ENCODE results near the gene CLCN2. TPM values are rescaled to one million over a fixed set of nuclear protein-coding genes. Genes with fewer than 3 reads are reported as not detected.

Gene CLCN2
- total and polyA plus RNA-seq, 2 of the 4 experiments (the other 2 are of a cell fraction), result 2.9 to 5.8 TPM

DNA sequence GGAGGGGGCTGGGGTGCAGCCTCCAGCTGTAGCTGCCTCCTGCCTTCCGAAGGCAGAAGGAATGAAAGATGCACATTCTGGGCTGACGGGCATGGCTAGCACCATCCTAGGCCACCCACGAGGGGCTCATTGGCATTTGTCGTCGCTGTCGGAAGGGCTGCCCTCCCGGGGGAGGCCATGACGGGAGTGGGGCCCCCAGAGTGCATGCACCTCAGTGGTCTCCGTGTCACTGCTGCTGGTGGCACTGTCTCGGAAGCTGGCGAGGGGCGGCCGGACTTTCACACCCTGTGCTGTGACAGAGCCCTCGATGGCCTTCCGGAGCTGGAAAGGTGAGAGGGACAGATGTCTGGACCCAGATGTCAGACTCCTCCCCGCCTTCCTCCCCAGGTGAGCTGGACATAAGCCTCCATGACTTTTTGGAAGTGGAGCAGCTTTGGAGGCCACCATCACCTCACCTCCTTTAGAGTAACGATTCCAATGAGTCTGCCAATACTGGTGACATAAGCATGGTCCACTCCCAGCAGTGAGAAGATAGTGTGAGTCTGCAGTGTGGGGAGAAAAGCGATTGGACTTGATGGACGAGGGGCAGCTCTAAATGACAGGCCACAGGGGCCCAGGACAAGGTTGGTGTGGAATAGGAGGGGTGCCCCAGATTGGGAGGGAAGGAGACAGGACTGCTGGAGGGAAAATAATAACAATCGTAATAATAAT is 14.8 kb downstream of the CLCN2 start:
- Histone ChIP-seq H2AK5ac (ENCODE audit: low read depth, low read length) (no peak overlapping the region), H2AK9ac (replicated peaks; ENCODE audit: low read depth, low read length, poor library complexity) (no peak overlapping the region), H3K79me1 (ENCODE audit: low read depth in 1 of 2, low read length in 2 of 2) (peaks cover 0 to 14% of the 10 kb centered on the region in 2 experiments; a peak in 2 of 4 replicates), H4K91ac (ENCODE audit: insufficient read depth, low read depth, low read length) (no peak overlapping the region), H3K27ac (ENCODE audit: insufficient read depth, low read length) (no peak overlapping the region), H3K9ac (ENCODE audit: low read depth, low read length) (no peak overlapping the region), H3K36me3 (ENCODE audit: control insufficient read depth, insufficient read depth, low read length) (peaks cover 27% of the 10 kb centered on the region), H2BK20ac (ENCODE audit: low read depth, low read length) (no peak overlapping the region), H2BK120ac (ENCODE audit: low read depth, low read length) (no peak overlapping the region), H3K4ac (ENCODE audit: low read depth, low read length) (no peak overlapping the region), H4K8ac (ENCODE audit: low read depth in 2 of 2, low read length in 2 of 2) (no peak overlapping the region), H3K56ac (ENCODE audit: extremely low read depth, insufficient read depth, low read length) (no peak overlapping the region), H3K4me2 (ENCODE audit: low read depth, low read length) (no peak overlapping the region), H2BK5ac (ENCODE audit: low read depth, low read length, poor library complexity, severe bottlenecking) (no peak overlapping the region), H2BK15ac (ENCODE audit: low read depth, low read length) (no peak overlapping the region), H4K20me1 (ENCODE audit: insufficient read depth, low read length) (peaks cover 3% of the 10 kb centered on the region), H3K27me3 (ENCODE audit: control insufficient read depth, insufficient read depth, low read length) (no peaks in the 10 kb centered on the region), H3K4me3 (ENCODE audit: insufficient read depth, low read depth, low read length) (no peak overlapping the region), H3K9me3 (ENCODE audit: control insufficient read depth, insufficient read depth, low read length) (no peaks in the 10 kb centered on the region), H2AFZ (replicated peaks; ENCODE audit: low read length, poor library complexity) (no peak overlapping the region), H3K9me1 (ENCODE audit: insufficient read depth, low read length) (peaks cover 3% of the 10 kb centered on the region; the same call in 1 of the 2 replicates), H3K18ac (ENCODE audit: low read depth, low read length) (no peak overlapping the region), H3K4me1 (ENCODE audit: control insufficient read depth, insufficient read depth, low read length) (peaks cover 14% of the 10 kb centered on the region), H4K5ac (ENCODE audit: low read depth, low read length) (no peak overlapping the region), H3K23ac (ENCODE audit: low read depth, low read length) (no peak overlapping the region; the same call in 1 of the 2 replicates), H3K14ac (replicated peaks; ENCODE audit: low read depth, low read length) (no peak overlapping the region)
- 97% methylated on average over 15 of the region's 20 CpGs; no CpG with 5 or more reads in 1 of the 2 experiments for WGBS, 2 experiments (ENCODE audit: extremely low coverage in 2 of 2, insufficient read length in 1 of 2)
- intact Hi-C loops (cut with micrococcal nuclease), result loop anchor here (10.0 kb wide), 1 partner anchor 1428 kb away; no protein-coding TSS in a partner anchor
- ATAC-seq (ENCODE audit: low read depth) (no peak), DNase-seq (no peak)
- dilution Hi-C loops (cut with HindIII; ENCODE audit: low sequenced_read_pairs, unreplicated experiment), result no loop called here
- POLR2A ChIA-PET (ENCODE audit: unreplicated experiment), result no interaction called here
- BruUV-seq (replicated peaks), result no TSS peak
- in situ Hi-C loops (cut with MboI; ENCODE audit: low sequenced_read_pairs), result no loop called here
- TF ChIP-seq FOS (IDR thresholded peaks at IDR 0.05; ENCODE audit: low read depth, low read length) (no peak), MAFK (IDR thresholded peaks at IDR 0.05; ENCODE audit: low read depth, low read length) (no peak), RAD21 (IDR thresholded peaks at IDR 0.05; ENCODE audit: low read length) (no peak), RFX5 (IDR thresholded peaks at IDR 0.05; ENCODE audit: low read depth, low read length) (no peak), ELK1 (IDR thresholded peaks at IDR 0.05; ENCODE audit: borderline replicate concordance, low read depth, low read length) (no peak), CEBPB (IDR thresholded peaks at IDR 0.05; ENCODE audit: low read depth, low read length) (no peak), POLR2A (IDR thresholded peaks at IDR 0.05; ENCODE audit: low read depth, low read length) (no peak), MAZ (IDR thresholded peaks at IDR 0.05; ENCODE audit: borderline replicate concordance, low read depth, low read length) (no peak), CHD1 (IDR thresholded peaks at IDR 0.05; ENCODE audit: low read depth, low read length) (no peak), MXI1 (IDR thresholded peaks at IDR 0.05; ENCODE audit: borderline replicate concordance, low read depth, low read length) (no peak), CTCF (conservative IDR thresholded peaks at IDR 0.05; ENCODE audit: low read depth, low read length) (no peak), BHLHE40 (IDR thresholded peaks at IDR 0.05; ENCODE audit: low read depth, low read length) (no peak), NFE2L2 (IDR thresholded peaks at IDR 0.05; ENCODE audit: low read depth, low read length) (no peak), SMC3 (IDR thresholded peaks at IDR 0.05; ENCODE audit: low read depth, low read length) (no peak), USF2 (IDR thresholded peaks at IDR 0.05; ENCODE audit: low read depth, low read length) (no peak), RCOR1 (IDR thresholded peaks at IDR 0.05; ENCODE audit: insufficient replicate concordance, low read length) (no peak)
- CTCF ChIA-PET, result no interaction called here

Measured in IMR-90 (cell line).